ENCODE data around the gene EFHC1.

EFHC1 gene

DNA sequence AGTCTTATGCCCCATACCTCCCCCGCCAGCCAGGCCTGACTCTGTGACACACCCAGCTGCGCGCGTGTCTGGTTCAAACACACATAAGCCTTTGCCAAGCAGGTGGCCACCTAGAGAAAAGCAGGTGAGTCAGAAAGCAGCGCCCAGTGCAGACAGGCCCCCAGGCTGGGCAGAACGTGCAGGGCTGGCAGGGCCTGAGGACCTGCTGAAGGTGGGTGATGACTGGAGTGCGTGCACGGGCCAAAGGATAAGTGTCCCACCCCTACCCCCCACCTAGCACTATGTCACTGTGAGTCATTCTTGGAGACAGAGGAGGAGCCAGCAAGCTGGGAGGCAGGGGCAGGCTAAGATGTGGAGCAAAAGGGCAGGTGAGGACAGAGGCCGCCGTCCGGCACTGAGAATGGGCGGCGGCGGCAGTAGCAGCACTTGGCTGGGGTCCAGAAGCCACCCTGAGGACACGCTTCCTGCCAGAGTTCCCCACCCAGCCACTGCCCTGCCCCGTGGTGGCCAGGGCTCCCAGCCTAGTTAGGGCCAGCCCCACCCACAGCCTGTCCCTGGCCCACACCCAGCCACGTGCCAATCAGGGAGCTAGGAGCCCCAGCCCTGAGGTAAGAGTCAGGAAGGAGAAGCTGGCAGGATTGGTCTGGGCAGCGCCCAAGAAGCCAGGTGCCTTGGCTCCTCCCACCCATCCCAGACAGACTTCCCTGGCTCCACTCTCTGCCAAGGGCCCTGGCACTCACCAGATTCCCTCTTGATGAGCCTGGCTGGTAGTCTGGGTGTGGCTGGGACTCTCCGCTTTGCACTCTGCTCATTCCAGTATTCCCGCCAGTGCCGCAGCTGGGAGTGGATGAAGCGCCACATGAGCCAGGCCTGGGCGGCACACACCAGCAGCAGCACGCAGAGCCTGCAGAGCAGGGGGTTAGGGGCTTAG is 84.0 kb downstream of the EFHC1 start:
- peak; percentile 86 for DNase-seq
- Histone ChIP-seq H3K27me3 (no peaks in the 10 kb centered on the region), H3K36me3 (peaks cover 11% of the 10 kb centered on the region), H3K4me3 (ENCODE audit: low read depth, low read length) (peak overlapping the region; percentile 16), H3K4me1 (peaks cover 19% of the 10 kb centered on the region), H3K9me3 (no peaks in the 10 kb centered on the region)
- no peak for TF ChIP-seq CTCF (IDR thresholded peaks at IDR 0.05; ENCODE audit: low read depth, low read length)

GRCh38 chr6:52504782-52505136 is 84.6 kb downstream of the EFHC1 start:
- Histone ChIP-seq H3K4me1 (peaks cover 19% of the 10 kb centered on the region), H3K4me3 (ENCODE audit: low read depth, low read length) (peak overlapping the region; percentile 16; the same call in 1 of the 2 replicates), H3K36me3 (peaks cover 12% of the 10 kb centered on the region), H3K27me3 (no peaks in the 10 kb centered on the region), H3K9me3 (no peaks in the 10 kb centered on the region)
- TF ChIP-seq CTCF (IDR thresholded peaks at IDR 0.05; ENCODE audit: low read depth, low read length): no peak
- no peak for DNase-seq

GRCh38 chr6:52505726-52506409 is 85.7 kb downstream of the EFHC1 start:
- Histone ChIP-seq H3K4me3 (ENCODE audit: low read depth, low read length) (no peak overlapping the region), H3K4me1 (peaks cover 19% of the 10 kb centered on the region), H3K36me3 (peaks cover 12% of the 10 kb centered on the region), H3K9me3 (no peaks in the 10 kb centered on the region), H3K27me3 (no peaks in the 10 kb centered on the region)
- peak; percentile 9; the same call in 1 of the 2 replicates for TF ChIP-seq CTCF (IDR thresholded peaks at IDR 0.05; ENCODE audit: low read depth, low read length)
- no peak for DNase-seq

- no peak for DNase-seq
- no peaks in the 10 kb centered on the region for H3K9me3 ChIP-seq
- peaks cover 19% of the 10 kb centered on the region for H3K4me1 ChIP-seq
- no peaks in the 10 kb centered on the region for H3K27me3 ChIP-seq
- H3K4me3 ChIP-seq (ENCODE audit: low read depth, low read length): no peak overlapping the region
- TF ChIP-seq CTCF (IDR thresholded peaks at IDR 0.05; ENCODE audit: low read depth, low read length): no peak
- H3K36me3 ChIP-seq: peaks cover 12% of the 10 kb centered on the region
Observed at GRCh38 chr6:52506476-52506875, 86.3 kb downstream of the EFHC1 start.

- peaks cover 30% of the 10 kb centered on the region for H3K4me1 ChIP-seq
- H3K36me3 ChIP-seq: peaks cover 12% of the 10 kb centered on the region
- no peak for DNase-seq
- no peaks in the 10 kb centered on the region for H3K9me3 ChIP-seq
- H3K27me3 ChIP-seq: no peaks in the 10 kb centered on the region
- no peak for TF ChIP-seq CTCF (IDR thresholded peaks at IDR 0.05; ENCODE audit: low read depth, low read length)
- H3K4me3 ChIP-seq (ENCODE audit: low read depth, low read length): no peak overlapping the region
Observed at GRCh38 chr6:52507557-52508260, 87.6 kb downstream of the EFHC1 start.

Data from BE2C (cell line).